GM12892 (cell line): ENCODE data around the gene SOHLH1.

Experiments
- POLR2AphosphoS5 ChIP-seq: IDR thresholded peaks from 2 replicates; pipeline ENCODE4 v1.6.1; 2011; ENCODE audit warnings: low read depth, low read length, control low read depth
- TAF1 ChIP-seq: IDR thresholded peaks from 2 replicates; pipeline ENCODE4 v1.6.1; 2011; ENCODE audit warnings: low read depth, mild to moderate bottlenecking, control low read depth, low read length, borderline replicate concordance

- TF ChIP-seq POLR2AphosphoS5 (no peak), TAF1 (no peak)
Measured at GRCh38 chr9:135684691-135685090, 14.6 kb downstream of the SOHLH1 start.
